Mesenchymal stem cell (in vitro differentiated cells and primary cell): ENCODE results near the gene HPS5.
"Not testable (repeated sequence)": the region's sequence is repeated elsewhere in the genome, so short reads cannot be mapped to it uniquely, and the experiment has no call there.

Experiments
- DNase-seq: peaks from one replicate; pipeline ENCODE4 v3.0.0-alpha.2; 2013
- H2AFZ ChIP-seq: one replicate; pipeline ENCODE4 v1.6.1; 2013; ENCODE audit warnings: low read depth, mild to moderate bottlenecking, control low read depth, inconsistent platforms, low read length, moderate library complexity
- H2AK5ac ChIP-seq: 2 replicates; pipeline ENCODE4 v1.6.1; 2013; ENCODE audit warnings: low read length, moderate library complexity, mild to moderate bottlenecking, inconsistent platforms; ENCODE audit not compliant: severe bottlenecking
- H2BK120ac ChIP-seq: one replicate; pipeline ENCODE4 v1.6.1; 2013; ENCODE audit warnings: low read depth, mild to moderate bottlenecking, inconsistent platforms, low read length, moderate library complexity
- H2BK12ac ChIP-seq, 2 experiments: one replicate each; pipeline ENCODE4 v1.6.1; 2013; ENCODE audit warnings: inconsistent platforms in 2 of 2, low read length in 2 of 2, mild to moderate bottlenecking in 2 of 2, moderate library complexity in 2 of 2, control low read depth in 1 of 2
- H2BK15ac ChIP-seq: one replicate; pipeline ENCODE4 v1.6.1; 2013; ENCODE audit warnings: mild to moderate bottlenecking, low read depth, inconsistent platforms; ENCODE audit not compliant: poor library complexity, severe bottlenecking
- H2BK5ac ChIP-seq: 2 replicates; pipeline ENCODE4 v1.6.1; 2013; ENCODE audit warnings: low read depth, mild to moderate bottlenecking, low read length, control low read depth, inconsistent platforms; ENCODE audit not compliant: poor library complexity, severe bottlenecking
- H3K14ac ChIP-seq, 2 experiments: one replicate each; pipeline ENCODE4 v1.6.1; 2013; ENCODE audit warnings: inconsistent platforms in 2 of 2, low read length in 2 of 2, control low read depth in 1 of 2, mild to moderate bottlenecking in 1 of 2, moderate library complexity in 1 of 2
- H3K18ac ChIP-seq, 2 experiments: one replicate each; pipeline ENCODE4 v1.6.1; 2013; ENCODE audit warnings: inconsistent platforms in 2 of 2, low read length in 2 of 2, control low read depth in 1 of 2, low read depth in 1 of 2, mild to moderate bottlenecking in 1 of 2
- H3K23ac ChIP-seq, 2 experiments: one replicate each; pipeline ENCODE4 v1.6.1; 2013; ENCODE audit warnings: inconsistent platforms in 2 of 2, low read length in 2 of 2, mild to moderate bottlenecking in 2 of 2, moderate library complexity in 2 of 2, control low read depth in 1 of 2
- H3K27ac ChIP-seq: 2 replicates; pipeline ENCODE4 v1.5.1; 2013; ENCODE audit warnings: mild to moderate bottlenecking, moderate library complexity, low read length, control low read depth, inconsistent platforms; ENCODE audit not compliant: poor library complexity, severe bottlenecking
- H3K27me3 ChIP-seq, 2 experiments: 2 replicates each; pipeline versions ENCODE4 v1.6.1 to v1.7.0; 2013; ENCODE audit warnings: low read length in 2 of 2, mild to moderate bottlenecking in 2 of 2, moderate library complexity in 2 of 2, control low read depth in 1 of 2, inconsistent platforms in 1 of 2; ENCODE audit not compliant: control insufficient read depth in 1 of 2, insufficient read depth in 1 of 2
- H3K36me3 ChIP-seq, 2 experiments: 2 replicates each; pipeline versions ENCODE4 v1.6.1 to v1.7.0; 2013; ENCODE audit warnings: low read length in 2 of 2, control low read depth in 1 of 2, inconsistent platforms in 1 of 2, low read depth in 1 of 2, mild to moderate bottlenecking in 1 of 2; ENCODE audit not compliant: insufficient read depth in 2 of 2, control insufficient read depth in 1 of 2
- H3K4ac ChIP-seq, 2 experiments: one replicate each; pipeline ENCODE4 v1.6.1; 2013; ENCODE audit warnings: inconsistent platforms in 2 of 2, low read length in 2 of 2, mild to moderate bottlenecking in 2 of 2, moderate library complexity in 2 of 2, control low read depth in 1 of 2, low read depth in 1 of 2
- H3K4me1 ChIP-seq: 2 replicates; pipeline ENCODE4 v1.6.1; 2013; ENCODE audit warnings: low read depth, low read length, control low read depth; ENCODE audit not compliant: control insufficient read depth, insufficient read depth
- H3K4me2 ChIP-seq: 2 replicates; pipeline ENCODE4 v1.6.1; 2013; ENCODE audit warnings: low read length, mild to moderate bottlenecking, inconsistent platforms; ENCODE audit not compliant: poor library complexity, severe bottlenecking
- H3K4me3 ChIP-seq, 2 experiments: 2 replicates each; pipeline versions ENCODE4 v1.5.1 to v1.7.0; 2013; ENCODE audit warnings: low read length in 2 of 2, mild to moderate bottlenecking in 2 of 2, control low read depth in 1 of 2, low read depth in 1 of 2; ENCODE audit not compliant: insufficient read depth in 1 of 2
- H3K79me1 ChIP-seq: replicated peaks from 2 replicates; pipeline ENCODE4 v1.6.1; 2013; ENCODE audit warnings: mild to moderate bottlenecking, control low read depth, low read length, inconsistent platforms; ENCODE audit not compliant: poor library complexity, severe bottlenecking
- H3K9ac ChIP-seq: 2 replicates; pipeline ENCODE4 v1.7.0; 2013; ENCODE audit warnings: mild to moderate bottlenecking, low read length, moderate library complexity
- H3K9me3 ChIP-seq: 2 replicates; pipeline ENCODE4 v1.7.0; 2013; ENCODE audit warnings: mild to moderate bottlenecking, low read length; ENCODE audit not compliant: control insufficient read depth
- H4K8ac ChIP-seq: one replicate; pipeline ENCODE4 v1.6.1; 2013; ENCODE audit warnings: inconsistent platforms, mild to moderate bottlenecking, low read length, moderate library complexity
- H4K91ac ChIP-seq: one replicate; pipeline ENCODE4 v1.6.1; 2013; ENCODE audit warnings: mild to moderate bottlenecking, low read length, inconsistent platforms
- WGBS: methylation state at CpG from one replicate; pipeline ENCODE4 v1.1.7; 2013; ENCODE audit warnings: mixed read lengths; 5-methylcytosine and 5-hydroxymethylcytosine counted together

HPS5 gene

GRCh38 chr11:18246379-18247190 is 75.4 kb downstream of the HPS5 start:
- H3K4me2 ChIP-seq, H2AFZ ChIP-seq, H2BK12ac ChIP-seq, H3K9ac ChIP-seq, H3K79me1 ChIP-seq, H3K4ac ChIP-seq, H2BK15ac ChIP-seq, H3K4me3 ChIP-seq, H3K4me1 ChIP-seq, H2BK120ac ChIP-seq, DNase-seq, H3K27ac ChIP-seq, H3K36me3 ChIP-seq, H3K23ac ChIP-seq, H2BK5ac ChIP-seq, H3K18ac ChIP-seq, H4K91ac ChIP-seq, H3K9me3 ChIP-seq, H2AK5ac ChIP-seq, H3K14ac ChIP-seq, H4K8ac ChIP-seq, H3K27me3 ChIP-seq: not testable (repeated sequence)
- WGBS, result 87% methylated on average over 9 of the region's 11 CpGs

- no peak for DNase-seq
- WGBS, result 95% methylated on average over 5 of the region's 6 CpGs
- H3K4me3 ChIP-seq, result no peak overlapping the region
These were observed 76.5 kb downstream of the HPS5 start for GRCh38 chr11:18245396-18245795.

GRCh38 chr11:18243783-18244362 is 78.1 kb downstream of the HPS5 start:
- no peak overlapping the region for H3K4me2 ChIP-seq
- no peak overlapping the region for H2BK12ac ChIP-seq
- peak; percentile 63 for DNase-seq
- 0% methylated on average over 1 of the region's 1 CpG for WGBS
- no peaks in the 10 kb centered on the region for H3K36me3 ChIP-seq
- peaks cover 6 to 17% of the 10 kb centered on the region in 2 experiments for H3K27me3 ChIP-seq
- H3K27ac ChIP-seq, result no peak overlapping the region
- H4K8ac ChIP-seq, result no peak overlapping the region
- H2AFZ ChIP-seq, result no peak overlapping the region
- H3K9me3 ChIP-seq, result no peaks in the 10 kb centered on the region
- no peak overlapping the region for H2BK120ac ChIP-seq
- no peak overlapping the region for H3K18ac ChIP-seq
- H3K4me1 ChIP-seq, result peaks cover 6% of the 10 kb centered on the region
- H4K91ac ChIP-seq, result no peak overlapping the region
- H3K4me3 ChIP-seq, result no peak overlapping the region
- no peak overlapping the region for H2BK15ac ChIP-seq
- no peak overlapping the region for H3K14ac ChIP-seq
- H3K23ac ChIP-seq, result no peak overlapping the region
- no peak overlapping the region for H2AK5ac ChIP-seq
- H3K4ac ChIP-seq, result no peak overlapping the region
- H3K79me1 ChIP-seq, result no peaks in the 10 kb centered on the region
- no peak overlapping the region for H2BK5ac ChIP-seq
- no peak overlapping the region for H3K9ac ChIP-seq

More at GRCh38 chr11:18245396-18245795, 76.5 kb downstream of the HPS5 start:
- H2AK5ac ChIP-seq, result no peak overlapping the region
- H2AFZ ChIP-seq, result no peak overlapping the region
- no peak overlapping the region for H2BK5ac ChIP-seq
- no peak overlapping the region for H3K23ac ChIP-seq
- H3K9me3 ChIP-seq, result no peaks in the 10 kb centered on the region
- H3K4me2 ChIP-seq, result no peak overlapping the region
- no peaks in the 10 kb centered on the region for H3K79me1 ChIP-seq
- H3K4me1 ChIP-seq, result peaks cover 6% of the 10 kb centered on the region
- H3K18ac ChIP-seq, result no peak overlapping the region
- no peak overlapping the region for H2BK12ac ChIP-seq
- no peaks in the 10 kb centered on the region for H3K36me3 ChIP-seq
- no peak overlapping the region for H3K27ac ChIP-seq
- H2BK15ac ChIP-seq, result no peak overlapping the region
- no peak overlapping the region for H4K91ac ChIP-seq
- H3K4ac ChIP-seq, result no peak overlapping the region
- H3K9ac ChIP-seq, result peak overlapping the region; percentile 26
- H3K27me3 ChIP-seq, result peaks cover 0 to 11% of the 10 kb centered on the region in 2 experiments
- H4K8ac ChIP-seq, result no peak overlapping the region
- no peak overlapping the region for H2BK120ac ChIP-seq
- H3K14ac ChIP-seq, result peak overlapping the region in 1 of 2 experiments; percentile 23

- H3K27me3 ChIP-seq, result peaks cover 18 to 21% of the 10 kb centered on the region in 2 experiments
- H3K18ac ChIP-seq, result no peak overlapping the region
- H4K8ac ChIP-seq, result no peak overlapping the region
- H3K14ac ChIP-seq, result no peak overlapping the region
- H3K9me3 ChIP-seq, result no peaks in the 10 kb centered on the region
- H3K23ac ChIP-seq, result no peak overlapping the region
- no peak overlapping the region for H3K27ac ChIP-seq
- no peak for DNase-seq
- H2BK120ac ChIP-seq, result no peak overlapping the region
- no peak overlapping the region for H2BK15ac ChIP-seq
- no peak overlapping the region for H3K4me3 ChIP-seq
- no peak overlapping the region for H2AFZ ChIP-seq
- H3K4me1 ChIP-seq, result no peaks in the 10 kb centered on the region
- no peak overlapping the region for H3K9ac ChIP-seq
- H4K91ac ChIP-seq, result no peak overlapping the region
- no peak overlapping the region for H2BK12ac ChIP-seq
- H2BK5ac ChIP-seq, result no peak overlapping the region
- no peak overlapping the region for H3K4me2 ChIP-seq
- H3K79me1 ChIP-seq, result no peaks in the 10 kb centered on the region
- H3K36me3 ChIP-seq, result no peaks in the 10 kb centered on the region
- no peak overlapping the region for H2AK5ac ChIP-seq
- no peak overlapping the region for H3K4ac ChIP-seq
- WGBS, result 85% methylated on average over 1 of the region's 1 CpG
These were observed 82.3 kb downstream of the HPS5 start for GRCh38 chr11:18239655-18240054.
